Fibroblast of lung (primary cell): ENCODE results near the gene C1QTNF8.

Source experiments
- CTCF ChIP-seq, 2 donors: IDR thresholded peaks in 1 of 2; conservative IDR thresholded peaks in 1 of 2; 1 replicate in 1 of 2; 2 replicates in 1 of 2; pipeline ENCODE4 v1.5.1; 2011 to 2012; ENCODE audit warnings: low read length in 2 of 2, control low read depth in 1 of 2, inconsistent platforms in 1 of 2, low read depth in 1 of 2, mild to moderate bottlenecking in 1 of 2
- EZH2 ChIP-seq: IDR thresholded peaks from 2 replicates; pipeline ENCODE4 v1.5.1; 2012; ENCODE audit warnings: low read length, control low read depth, mild to moderate bottlenecking; ENCODE audit errors: missing control alignments

DNA sequence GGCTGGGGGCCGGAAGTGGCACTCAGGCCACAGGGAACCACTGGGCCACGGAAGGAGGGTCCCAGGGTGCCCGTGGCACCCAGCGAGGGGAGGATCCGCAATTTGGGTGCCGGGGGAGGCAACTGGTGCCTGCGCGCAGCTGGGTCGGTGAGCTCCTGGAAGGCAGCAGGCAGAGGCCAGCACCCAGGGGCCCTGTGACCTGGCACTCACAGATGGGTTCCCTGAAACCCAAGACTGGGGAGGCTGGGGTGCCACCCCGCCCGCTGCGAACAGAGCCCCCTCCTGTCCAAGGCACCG is 22.8 kb downstream of the C1QTNF8 start:
- TF ChIP-seq CTCF (conservative IDR thresholded peaks at IDR 0.05 in 1 of 2, IDR thresholded peaks at IDR 0.05 in 1 of 2; ENCODE audit: low read depth in 1 of 2, low read length in 2 of 2) = no peak
- TF ChIP-seq EZH2 = no peak
